ENCODE measurements around the gene UGT1A8.

Gene UGT1A8

GRCh38 chr2:233819884-233820773 is 202.7 kb downstream of the UGT1A8 start:
- DNase-seq (ENCODE audit: low spot score) = no peak

GRCh38 chr2:233820774-233821105 is 203.3 kb downstream of the UGT1A8 start:
- no peak for DNase-seq (ENCODE audit: low spot score)

- DNase-seq (ENCODE audit: low spot score) = no peak
Observed at GRCh38 chr2:233821196-233821595, 203.8 kb downstream of the UGT1A8 start.

GRCh38 chr2:233821709-233822100 is 204.3 kb downstream of the UGT1A8 start:
- DNase-seq (ENCODE audit: low spot score) = no peak

DNA sequence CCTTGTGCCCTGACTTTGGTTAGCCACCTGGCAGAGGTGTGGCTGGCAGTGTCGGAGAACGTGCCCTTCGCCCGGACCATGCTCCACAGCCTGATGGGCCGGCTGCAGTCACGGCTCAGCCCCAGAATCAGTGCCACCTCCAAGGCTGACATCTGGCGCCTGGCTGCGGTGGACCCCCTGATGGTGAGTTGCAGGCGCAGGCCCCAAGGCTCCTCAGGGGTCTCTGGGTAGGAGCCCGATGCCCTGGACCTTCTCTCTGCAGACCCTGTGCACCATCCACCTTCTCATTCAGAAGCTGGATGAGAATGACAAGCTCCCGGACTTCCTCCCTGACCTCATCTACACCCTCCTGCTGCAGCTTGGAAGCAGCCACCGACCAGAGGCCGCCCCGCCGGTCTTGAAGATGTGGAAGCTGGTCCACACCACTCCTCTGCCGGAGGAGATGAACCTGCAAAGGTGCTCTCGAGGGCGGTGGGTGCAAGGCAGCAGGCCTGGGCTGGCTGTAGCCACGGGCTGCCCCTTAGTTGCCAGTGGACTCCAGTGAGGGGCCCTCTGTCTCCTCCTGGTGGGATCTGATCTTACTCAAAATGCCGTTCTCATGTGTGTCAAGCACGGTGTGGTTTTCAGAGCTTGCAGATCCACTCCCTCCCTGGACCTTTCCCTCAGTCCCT is 204.8 kb downstream of the UGT1A8 start:
- DNase-seq (ENCODE audit: low spot score) = no peak
